VCaP (cell line): ENCODE data around the gene TAF5L.
"Not testable (repeated sequence)": the region's sequence is repeated elsewhere in the genome, so short reads cannot be mapped to it uniquely, and the experiment has no call there.

Source experiments
- H3K27ac ChIP-seq: fragments of 450-650 bp; 2 replicates; pipeline ENCODE4 v1.5.1; 2017
- CTCF ChIP-seq: fragments of 450-650 bp; conservative IDR thresholded peaks from 2 replicates; pipeline ENCODE4 v1.5.1; 2017; ENCODE audit warnings: mild to moderate bottlenecking, moderate library complexity

Gene TAF5L

DNA sequence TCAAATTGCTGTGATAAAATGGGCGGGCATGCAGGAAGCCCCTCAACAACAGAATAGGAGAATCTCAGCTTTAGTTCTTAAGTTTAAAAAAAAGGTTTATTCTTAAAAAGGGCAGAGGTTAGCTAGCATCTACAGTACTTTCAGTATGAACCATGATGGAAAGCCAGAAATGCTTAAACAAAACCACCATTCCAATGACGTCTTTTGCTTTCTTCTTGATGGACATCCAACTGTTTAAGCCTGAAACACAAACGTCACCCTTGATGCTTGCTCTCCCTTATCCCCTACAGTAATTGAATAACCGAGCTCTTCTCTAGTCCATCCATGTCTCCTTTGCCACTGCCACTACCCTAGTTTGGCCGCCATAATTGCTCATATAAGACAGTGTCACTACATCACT, 25.7 kb downstream of the TAF5L start:
- no peak overlapping the region for H3K27ac ChIP-seq
- TF ChIP-seq CTCF: no peak

DNA sequence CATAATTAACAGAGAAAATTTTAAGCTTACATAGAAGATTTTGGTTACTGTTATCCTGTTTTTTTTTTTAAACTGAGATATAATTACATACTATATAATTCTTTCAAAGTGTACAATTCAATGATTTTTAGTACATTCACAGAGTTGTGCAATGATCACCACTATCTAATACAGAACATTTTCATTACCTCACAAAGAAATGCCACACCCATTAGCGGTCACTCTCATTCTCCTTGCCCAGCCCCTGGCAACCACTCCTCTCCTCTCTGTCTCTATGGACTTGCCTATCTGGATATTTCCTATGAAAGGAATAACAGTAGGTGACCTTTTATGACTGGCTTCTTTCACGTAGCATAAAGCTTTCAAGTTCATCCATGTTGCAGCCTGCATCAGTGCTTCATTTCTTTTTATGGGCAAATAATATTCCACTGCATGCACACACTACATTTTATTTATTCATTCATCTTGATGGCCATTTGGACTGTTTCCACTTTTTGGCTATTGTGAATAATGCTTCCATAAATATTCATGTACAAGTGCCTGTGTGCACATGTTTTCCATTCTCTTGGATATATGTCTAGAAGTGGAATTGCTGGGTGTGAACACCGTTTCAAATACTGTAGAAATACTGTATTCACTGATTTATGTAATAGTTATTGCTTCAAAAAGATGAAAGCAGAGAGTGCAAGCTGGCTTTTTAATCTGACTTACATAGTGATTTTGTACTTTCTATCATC, 26.5 kb downstream of the TAF5L start:
- TF ChIP-seq CTCF: no peak
- H3K27ac ChIP-seq: no peak overlapping the region

GRCh38 chr1:229597877-229598276, 28.0 kb downstream of the TAF5L start:
- no peak for TF ChIP-seq CTCF
- H3K27ac ChIP-seq: no peak overlapping the region

- TF ChIP-seq CTCF: no peak
- no peak overlapping the region for H3K27ac ChIP-seq
Observed at GRCh38 chr1:229596925-229597699, 28.8 kb downstream of the TAF5L start.

DNA sequence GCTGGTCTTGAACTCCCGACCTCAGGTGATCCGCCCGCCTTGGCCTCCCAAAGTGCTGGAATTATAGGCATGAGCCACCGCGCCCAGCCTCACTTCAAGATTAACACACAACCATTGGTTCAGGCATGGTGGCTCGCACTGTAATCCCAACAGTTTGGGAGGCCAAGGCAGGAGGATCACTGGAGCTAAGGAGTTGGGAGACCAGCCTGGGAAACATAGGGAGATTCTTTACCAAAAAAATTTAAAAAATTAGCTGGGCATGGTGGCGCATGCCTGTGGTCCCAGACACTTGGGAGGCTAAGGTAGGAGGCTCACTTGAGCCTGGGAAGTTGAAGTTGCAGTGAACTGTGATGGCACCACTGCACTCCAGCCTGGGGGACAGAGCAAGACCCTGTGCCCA, 30.0 kb downstream of the TAF5L start:
- not testable (repeated sequence) for H3K27ac ChIP-seq

DNA sequence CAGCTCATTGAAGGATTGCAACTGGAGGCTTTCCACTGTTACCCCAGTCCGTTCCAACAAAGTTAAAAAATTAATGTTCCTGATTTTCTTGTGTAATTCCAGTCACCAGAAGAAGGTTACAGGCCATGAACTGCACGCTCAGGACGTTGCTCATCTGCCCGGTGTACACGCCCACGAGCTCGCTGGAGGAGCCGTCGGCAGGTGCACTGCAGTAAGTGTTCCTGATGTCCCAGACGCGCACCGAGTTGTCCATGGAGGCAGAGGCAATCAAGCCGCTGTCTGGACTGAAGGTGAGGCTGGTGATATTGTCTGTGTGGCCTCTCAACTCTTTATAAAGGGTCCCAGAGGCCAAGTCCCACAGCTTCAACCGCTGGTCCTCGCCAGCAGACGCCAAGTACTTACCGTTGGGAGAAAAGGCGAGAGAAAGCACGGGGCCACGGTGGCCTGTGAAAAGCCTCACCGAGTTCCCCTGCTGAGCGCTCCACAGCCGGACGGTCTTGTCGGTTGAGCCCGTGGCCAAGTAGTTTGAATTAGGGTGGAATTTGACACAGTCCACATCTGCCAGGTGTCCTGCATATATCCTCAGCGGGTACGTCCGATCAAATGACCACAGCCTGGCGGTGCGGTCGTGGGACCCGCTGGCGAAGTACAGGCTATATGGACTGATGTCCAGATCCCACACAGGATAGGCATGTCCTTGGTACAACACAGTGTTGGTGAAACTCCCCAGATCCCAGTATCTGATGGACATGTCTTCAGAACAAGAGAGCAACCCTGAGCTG, 31.5 kb downstream of the TAF5L start:
- no peak overlapping the region for H3K27ac ChIP-seq
- TF ChIP-seq CTCF: no peak

DNA sequence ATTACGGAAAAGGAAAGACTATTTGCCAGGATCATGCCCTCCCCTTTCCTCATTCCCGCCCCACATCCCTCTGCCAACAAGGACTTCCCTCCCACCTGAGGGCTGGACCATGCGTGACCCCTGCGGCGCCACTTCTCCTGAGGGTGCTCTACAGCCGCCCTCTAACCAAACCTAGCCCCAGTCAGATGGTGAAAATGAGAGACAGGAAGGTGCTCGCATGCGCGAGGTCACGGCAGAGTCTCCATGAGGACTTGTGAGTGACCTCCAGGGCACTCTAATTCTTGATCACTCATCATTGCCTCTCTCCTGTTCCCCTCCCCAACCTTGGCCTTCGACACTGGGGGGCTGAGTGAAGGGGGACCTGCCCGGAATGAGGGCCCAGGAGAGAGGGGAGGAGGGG, 32.1 kb downstream of the TAF5L start:
- no peak overlapping the region for H3K27ac ChIP-seq
- no peak for TF ChIP-seq CTCF
